SU-DHL-6 (cell line): ENCODE measurements around the gene GPAM.

Experiments used
- CTCF ChIP-seq: fragments of 200-600 bp; sonication (generic); IDR thresholded peaks from one replicate; pipeline ENCODE4 v1.5.1; 2017; ENCODE audit warnings: antibody characterized with exemption, mild to moderate bottlenecking, low read length, moderate library complexity; ENCODE audit not compliant: insufficient read depth, poor library complexity, severe bottlenecking
- EZH2phosphoT487 ChIP-seq: fragments of 200-600 bp; sonication (generic), shearing (Covaris generic); conservative IDR thresholded peaks from 2 replicates; pipeline ENCODE4 v1.6.1; 2018; ENCODE audit warnings: mild to moderate bottlenecking, antibody characterized with exemption, low read length, moderate library complexity, mixed read lengths

- TF ChIP-seq EZH2phosphoT487, result no peak
- no peak for TF ChIP-seq CTCF
Measured at GRCh38 chr10:112224933-112225529, 41.5 kb upstream of the GPAM start.
